HG02798 (cell line): ENCODE results near the gene DCAF15.
A peak's percentile ranks its signal among the peaks of the same experiment; 100 is the strongest.

Source experiments
- ATAC-seq: cut with Tn5 transposase; IDR thresholded peaks from one replicate; pipeline ENCODE4 v1.9.1; 2021; ENCODE audit warnings: mild to moderate bottlenecking; ENCODE audit not compliant: unreplicated experiment, poor library complexity

The DCAF15 gene

GRCh38 chr19:13987101-13987890, 35.0 kb downstream of the DCAF15 start:
- no peak for ATAC-seq

GRCh38 chr19:13989487-13989886, 37.2 kb downstream of the DCAF15 start:
- no peak for ATAC-seq

- ATAC-seq = no peak
These were observed 37.8 kb downstream of the DCAF15 start for GRCh38 chr19:13990085-13990484.

- ATAC-seq = no peak
These were observed 39.7 kb downstream of the DCAF15 start for GRCh38 chr19:13992025-13992424.

GRCh38 chr19:13993590-13994300, 41.4 kb downstream of the DCAF15 start:
- ATAC-seq = no peak

GRCh38 chr19:13995017-13995728, 42.9 kb downstream of the DCAF15 start:
- ATAC-seq = no peak

GRCh38 chr19:13995878-13996765, 43.8 kb downstream of the DCAF15 start:
- no peak for ATAC-seq

- no peak for ATAC-seq
These were observed 44.8 kb downstream of the DCAF15 start for GRCh38 chr19:13996928-13997630.

- no peak for ATAC-seq
These were observed 45.3 kb downstream of the DCAF15 start for GRCh38 chr19:13997631-13997962.

- ATAC-seq = no peak
These were observed 46.1 kb downstream of the DCAF15 start for GRCh38 chr19:13998426-13998825.

- ATAC-seq = no peak
These were observed 46.8 kb downstream of the DCAF15 start for GRCh38 chr19:13999085-13999484.

- ATAC-seq = no peak
These were observed 48.5 kb downstream of the DCAF15 start for GRCh38 chr19:14000691-14001375.

GRCh38 chr19:14002571-14003250, 50.4 kb downstream of the DCAF15 start:
- no peak for ATAC-seq

GRCh38 chr19:14003251-14004055, 51.1 kb downstream of the DCAF15 start:
- no peak for ATAC-seq

- no peak for ATAC-seq
These were observed 52.5 kb downstream of the DCAF15 start for GRCh38 chr19:14004619-14005348.

- peak; percentile 42 for ATAC-seq
These were observed 53.2 kb downstream of the DCAF15 start for GRCh38 chr19:14005349-14006084.
